GM12865 (cell line): Measurements from ENCODE around the gene SMAD7.

Experiments
- DNase-seq: peaks from one replicate; pipeline ENCODE4 v3.0.0; 2010; ENCODE audit warnings: low read depth
- H3K4me3 ChIP-seq: 2 replicates; pipeline ENCODE4 v1.5.1; 2011; ENCODE audit warnings: mild to moderate bottlenecking, low read depth, low read length, control low read depth
- CTCF ChIP-seq: IDR thresholded peaks from 2 replicates; pipeline ENCODE4 v1.5.1; 2011; ENCODE audit warnings: low read length, control low read depth, low read depth, inconsistent platforms; ENCODE audit not compliant: insufficient read depth; ENCODE audit errors: missing control alignments

Gene SMAD7

GRCh38 chr18:48922801-48923730, 27.7 kb downstream of the SMAD7 start:
- TF ChIP-seq CTCF, result no peak
- H3K4me3 ChIP-seq, result no peak overlapping the region
- peak; percentile 32 for DNase-seq

GRCh38 chr18:48922226-48922800, 28.5 kb downstream of the SMAD7 start:
- TF ChIP-seq CTCF, result no peak
- H3K4me3 ChIP-seq, result no peak overlapping the region
- DNase-seq, result no peak

GRCh38 chr18:48921305-48922225, 29.2 kb downstream of the SMAD7 start:
- no peak for TF ChIP-seq CTCF
- DNase-seq, result no peak
- H3K4me3 ChIP-seq, result no peak overlapping the region

- H3K4me3 ChIP-seq, result no peak overlapping the region
- DNase-seq, result no peak
- TF ChIP-seq CTCF, result no peak
Observed at GRCh38 chr18:48920408-48921038, 30.2 kb downstream of the SMAD7 start.

- no peak overlapping the region for H3K4me3 ChIP-seq
- DNase-seq, result no peak
- TF ChIP-seq CTCF, result no peak
Observed at GRCh38 chr18:48919547-48919946, 31.2 kb downstream of the SMAD7 start.
